Limb (tissue), 2 donors: ENCODE measurements around the gene MEMO1.

Experiments
- DNase-seq, 2 donors: peaks; one replicate each; pipeline ENCODE4 v3.0.0-alpha.2; 2016; ENCODE audit errors: extremely low spot score in 2 of 2

The MEMO1 gene

DNA sequence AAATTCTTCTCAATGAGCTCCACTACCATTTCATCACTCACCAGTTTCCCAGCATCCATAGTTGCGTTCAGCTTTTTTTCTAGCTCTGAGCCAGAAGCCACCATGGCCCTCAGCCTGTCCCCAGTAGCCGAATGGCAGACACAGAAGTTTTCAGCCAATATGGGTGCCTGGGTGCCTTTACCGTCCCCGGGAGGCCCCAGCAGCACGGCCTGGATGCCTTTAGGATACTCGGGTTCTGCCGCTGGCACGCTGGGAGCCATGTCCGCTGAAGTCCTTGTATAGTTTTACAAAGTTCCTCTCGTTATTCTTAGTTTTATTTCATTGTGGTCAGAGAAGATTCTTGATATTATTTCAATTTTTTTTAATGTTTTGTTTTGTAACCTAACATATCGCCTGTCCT is 187.2 kb downstream of the MEMO1 start:
- DNase-seq = no peak

DNA sequence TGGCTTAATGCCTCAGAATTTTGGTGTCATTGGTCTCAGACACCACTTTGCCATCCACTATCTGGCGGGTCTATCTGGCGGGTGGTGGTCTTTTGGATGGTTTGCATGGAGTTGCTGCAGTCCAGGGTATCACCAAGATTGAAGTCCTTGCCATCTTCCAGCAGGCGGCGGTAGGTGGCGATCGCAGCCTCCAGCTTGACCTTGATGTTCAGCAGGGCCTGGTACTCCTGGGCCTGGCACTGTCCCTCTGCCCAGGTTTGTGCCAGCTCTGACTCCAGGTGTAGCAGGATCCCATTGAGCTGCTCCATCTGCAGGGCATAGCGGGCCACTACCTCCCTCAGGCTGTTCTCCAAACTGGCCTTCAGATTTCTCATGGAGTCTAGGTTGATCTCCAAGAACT is 188.2 kb downstream of the MEMO1 start:
- no peak for DNase-seq
